HepG2 (cell line): ENCODE measurements around the gene ATP13A1. TPM values are rescaled to one million over a fixed set of nuclear protein-coding genes. Genes with fewer than 3 reads are reported as not detected.
A peak's percentile ranks its signal among the peaks of the same experiment; 100 is the strongest.

Experiments
- ARNT2 ChIP-seq: sonication (generic); formaldehyde crosslinking; IDR thresholded peaks from 2 replicates; pipeline ENCODE4 v1.8.0; 2022; ENCODE audit warnings: mild to moderate bottlenecking, low read depth, missing genetic modification reagents, moderate library complexity
- ERF ChIP-seq: IDR thresholded peaks from 2 replicates; pipeline ENCODE4 v1.6.1; 2018; ENCODE audit warnings: missing biosample characterization, missing genetic modification reagents
- HBP1 ChIP-seq: IDR thresholded peaks from 2 replicates; pipeline ENCODE4 v1.6.1; 2016; ENCODE audit warnings: low read depth, control low read depth
- KIAA2018 ChIP-seq: sonication (generic); formaldehyde crosslinking; IDR thresholded peaks from 2 replicates; pipeline ENCODE4 v1.5.0; 2020; ENCODE audit warnings: mild to moderate bottlenecking, missing genetic modification reagents, borderline replicate concordance
- NFATC3 ChIP-seq: sonication (generic); formaldehyde crosslinking; IDR thresholded peaks from 2 replicates; pipeline ENCODE4 v1.5.1; 2020; ENCODE audit warnings: mild to moderate bottlenecking, missing genetic modification reagents
- SNAI1 ChIP-seq: sonication (generic); formaldehyde crosslinking; IDR thresholded peaks from 2 replicates; pipeline ENCODE4 v1.5.0; 2020; ENCODE audit warnings: mild to moderate bottlenecking, missing genetic modification reagents, borderline replicate concordance
- ZBTB49 ChIP-seq: sonication (generic); formaldehyde crosslinking; IDR thresholded peaks from 2 replicates; pipeline ENCODE4 v1.4.0; 2020; ENCODE audit warnings: missing genetic modification reagents, borderline replicate concordance
- ZNF136 ChIP-seq: sonication (generic); formaldehyde crosslinking; IDR thresholded peaks from 2 replicates; pipeline ENCODE4 v1.8.1; 2022; ENCODE audit warnings: low read depth, mild to moderate bottlenecking, moderate library complexity, missing genetic modification reagents
- ZNF362 ChIP-seq: sonication (generic); formaldehyde crosslinking; IDR thresholded peaks from 2 replicates; pipeline ENCODE4 v1.4.0; 2020; ENCODE audit warnings: missing genetic modification reagents, mild to moderate bottlenecking, borderline replicate concordance
- ZNF639 ChIP-seq: conservative IDR thresholded peaks from 2 replicates; pipeline ENCODE4 v1.6.1; 2018; ENCODE audit warnings: missing genetic modification reagents
- ZNF672 ChIP-seq: sonication (generic); formaldehyde crosslinking; IDR thresholded peaks from 2 replicates; pipeline ENCODE4 v1.8.1; 2022; ENCODE audit warnings: missing genetic modification reagents
- ZNF788 ChIP-seq: sonication (generic); formaldehyde crosslinking; IDR thresholded peaks from 2 replicates; pipeline ENCODE4 v1.5.0; 2020; ENCODE audit warnings: mild to moderate bottlenecking, missing genetic modification reagents, borderline replicate concordance
- ZNF841 ChIP-seq: sonication (generic); formaldehyde crosslinking; IDR thresholded peaks from 2 replicates; pipeline ENCODE4 v1.8.1; 2023; ENCODE audit warnings: missing genetic modification reagents, borderline replicate concordance
- polyA plus RNA-seq, 8 experiments: library from polyadenylated mRNA; depleted of rRNA in 3 of 8; stranded (reverse) in 7 of 8; unstranded in 1 of 8; fragments of >200 nt; fragmentation: Illumina TruSeq in 4 of 8; extraction: Trizol in 4 of 8; gene quantifications; 2 replicates each; pipeline versions ENCODE4 v1.2.1 to v1.2.3, GENCODE V29; 2011 to 2016; ENCODE audit warnings: low read depth in 4 of 8, missing spikeins in 1 of 8, mixed read lengths in 1 of 8; ENCODE audit not compliant: insufficient read depth in 1 of 8
- total RNA-seq, 5 experiments: library from RNA; depleted of rRNA; stranded (reverse); fragments of >200 nt; fragmentation: Illumina TruSeq; extraction: Trizol; gene quantifications; 2 replicates each; pipeline ENCODE4 v1.2.3, GENCODE V29; 2016; ENCODE audit warnings: low read depth in 1 of 5

The ATP13A1 gene
- total and polyA plus RNA-seq, 2 of the 13 experiments (the other 11 are each of a cell fraction or from before 2014, with no cell fraction given), result 23.2 to 41.7 TPM

GRCh38 chr19:19668230-19669012 lies 4.9 kb upstream of the ATP13A1 start, which contains the start of gene ZNF101 (continued):
- TF ChIP-seq HBP1 (CRISPR knock-in tag) (no peak; the same call in 1 of the 2 replicates), ERF (peak; percentile 81; the same call in 1 of the 2 replicates), ZNF841 (CRISPR knock-in tag) (no peak), ZNF362 (CRISPR knock-in tag) (peak; percentile 77), ZNF136 (CRISPR knock-in tag) (no peak; the same call in 1 of the 2 replicates), KIAA2018 (CRISPR knock-in tag) (no peak), ZBTB49 (CRISPR knock-in tag) (no peak), ZNF639 (CRISPR knock-in tag) (0 out of 2 replicates have a peak, but pooled peaks have one; percentile 37), ARNT2 (CRISPR knock-in tag) (no peak; the same call in 1 of the 2 replicates), ZNF672 (CRISPR knock-in tag) (no peak), ZNF788 (0 out of 2 replicates have a peak, but pooled peaks have one; percentile 21), SNAI1 (no peak), NFATC3 (no peak)
